Astrocyte of the cerebellum (primary cell): ENCODE data around the gene POFUT1.

Experiments
- DNase-seq: peaks from one replicate; pipeline ENCODE4 v3.0.0-alpha.2; 2011; ENCODE audit warnings: low read depth
- H3K4me3 ChIP-seq: 2 replicates; pipeline ENCODE4 v1.5.1; 2011; ENCODE audit warnings: mild to moderate bottlenecking, low read depth, low read length, moderate library complexity
- in situ Hi-C: cut with HindIII; loops from 2 replicates; pipeline ENCODE4 v1.10.0; 2017; ENCODE audit warnings: low sequenced_read_pairs
- TF ChIP-seq, protein P1 (sequence below): IDR thresholded peaks from 2 replicates; pipeline ENCODE4 v1.5.1; 2012; ENCODE audit warnings: low read length, low read depth, moderate library complexity, mild to moderate bottlenecking; ENCODE audit errors: missing control alignments

The POFUT1 gene

DNA sequence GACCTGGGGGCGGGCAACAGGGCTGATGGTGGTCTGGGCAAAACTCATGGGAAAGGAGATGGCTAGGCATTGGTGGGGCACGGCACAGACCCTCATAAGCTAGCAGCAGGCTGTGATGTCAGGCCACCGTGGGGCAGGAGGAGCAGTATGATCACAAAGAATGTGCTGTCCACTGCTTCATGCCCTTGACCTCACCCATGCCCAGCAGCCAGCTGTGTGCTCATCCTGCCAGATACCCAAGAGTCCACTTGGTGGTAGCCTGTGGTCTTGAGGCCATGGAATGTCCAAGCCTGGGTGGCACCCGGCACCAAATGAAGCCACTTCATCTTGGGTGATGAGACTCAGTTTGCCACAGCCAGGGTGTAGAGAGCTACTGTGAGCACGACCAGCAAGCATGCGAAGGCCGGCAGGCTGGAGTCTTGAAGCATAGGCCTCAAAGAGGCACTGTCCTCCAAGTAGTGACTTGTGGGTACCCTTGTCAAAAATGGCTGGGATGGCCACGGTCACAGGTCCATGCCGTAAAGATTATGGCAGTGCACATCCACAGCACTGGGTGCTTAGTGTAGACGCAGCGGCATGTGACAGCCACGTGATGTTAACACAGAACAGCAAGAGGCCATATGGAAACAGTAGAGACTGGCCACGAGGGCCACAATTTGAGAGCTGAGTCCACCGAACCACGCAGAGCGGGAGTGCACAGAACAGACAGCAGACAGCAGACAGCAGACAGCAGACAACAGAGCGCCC is 19.1 kb upstream of the POFUT1 start:
- DNase-seq, result no peak
- in situ Hi-C loops, result loop anchor here (10.0 kb wide), 1 partner anchor 144 kb away; no protein-coding TSS in a partner anchor
- TF ChIP-seq, protein P1, sequence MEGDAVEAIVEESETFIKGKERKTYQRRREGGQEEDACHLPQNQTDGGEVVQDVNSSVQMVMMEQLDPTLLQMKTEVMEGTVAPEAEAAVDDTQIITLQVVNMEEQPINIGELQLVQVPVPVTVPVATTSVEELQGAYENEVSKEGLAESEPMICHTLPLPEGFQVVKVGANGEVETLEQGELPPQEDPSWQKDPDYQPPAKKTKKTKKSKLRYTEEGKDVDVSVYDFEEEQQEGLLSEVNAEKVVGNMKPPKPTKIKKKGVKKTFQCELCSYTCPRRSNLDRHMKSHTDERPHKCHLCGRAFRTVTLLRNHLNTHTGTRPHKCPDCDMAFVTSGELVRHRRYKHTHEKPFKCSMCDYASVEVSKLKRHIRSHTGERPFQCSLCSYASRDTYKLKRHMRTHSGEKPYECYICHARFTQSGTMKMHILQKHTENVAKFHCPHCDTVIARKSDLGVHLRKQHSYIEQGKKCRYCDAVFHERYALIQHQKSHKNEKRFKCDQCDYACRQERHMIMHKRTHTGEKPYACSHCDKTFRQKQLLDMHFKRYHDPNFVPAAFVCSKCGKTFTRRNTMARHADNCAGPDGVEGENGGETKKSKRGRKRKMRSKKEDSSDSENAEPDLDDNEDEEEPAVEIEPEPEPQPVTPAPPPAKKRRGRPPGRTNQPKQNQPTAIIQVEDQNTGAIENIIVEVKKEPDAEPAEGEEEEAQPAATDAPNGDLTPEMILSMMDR, result no peak
- no peak overlapping the region for H3K4me3 ChIP-seq

- TF ChIP-seq, protein P1, result no peak
- DNase-seq, result no peak
- H3K4me3 ChIP-seq, result peak overlapping the region; percentile 49
- in situ Hi-C loops, result loop anchor here (10.0 kb wide), 1 partner anchor 144 kb away; no protein-coding TSS in a partner anchor
Measured at GRCh38 chr20:32189123-32189410, 18.6 kb upstream of the POFUT1 start.

DNA sequence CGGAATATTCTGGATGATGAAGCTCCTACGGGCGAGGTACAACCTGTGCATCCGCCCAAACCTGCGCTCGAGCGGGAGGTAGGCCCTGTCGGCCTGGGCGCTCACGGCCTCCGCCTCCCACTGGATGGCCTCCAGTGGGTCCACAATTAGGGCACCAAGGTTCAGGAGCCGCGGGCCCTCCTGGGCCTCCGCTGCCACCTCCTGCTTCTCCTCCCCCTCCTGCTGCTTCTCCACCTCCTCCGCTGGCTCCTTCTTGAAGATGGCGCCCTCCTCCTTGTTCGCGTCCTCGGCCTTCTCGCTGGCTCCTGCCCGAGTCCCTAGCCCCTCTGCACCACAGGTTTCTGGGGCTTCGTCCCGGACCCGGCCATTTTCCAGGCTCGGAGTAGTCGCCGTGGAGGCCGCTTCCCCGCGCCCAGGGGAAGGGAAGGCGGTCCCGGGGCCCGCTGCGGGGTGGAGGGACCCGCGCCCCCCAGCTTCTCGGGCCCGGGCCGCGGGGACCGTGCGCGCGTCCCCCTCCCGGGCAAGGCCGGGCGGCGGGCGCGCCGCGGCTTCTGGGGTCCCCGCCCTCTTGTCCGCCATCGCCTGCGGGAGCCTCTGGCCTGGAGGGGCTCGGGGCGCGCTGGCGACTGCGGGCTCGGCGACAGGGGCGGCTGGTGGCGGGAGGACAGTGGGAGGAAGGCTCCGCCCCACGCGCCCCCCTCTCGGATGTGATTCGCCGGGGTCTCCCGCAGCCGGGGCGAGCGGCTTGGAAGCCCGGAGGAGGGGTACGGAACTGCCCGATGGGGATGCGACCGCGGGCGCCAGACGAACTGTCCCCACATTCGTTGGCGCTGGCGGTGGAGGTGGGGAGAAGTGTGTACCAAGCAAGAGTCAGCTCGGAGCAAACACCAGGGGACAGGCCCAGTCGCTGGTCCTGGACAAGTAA is 17.7 kb upstream of the POFUT1 start:
- DNase-seq, result no peak
- in situ Hi-C loops, result loop anchor here (10.0 kb wide), 1 partner anchor 145 kb away; no protein-coding TSS in a partner anchor
- TF ChIP-seq, protein P1, result no peak
- H3K4me3 ChIP-seq, result peak overlapping the region; percentile 49

DNA sequence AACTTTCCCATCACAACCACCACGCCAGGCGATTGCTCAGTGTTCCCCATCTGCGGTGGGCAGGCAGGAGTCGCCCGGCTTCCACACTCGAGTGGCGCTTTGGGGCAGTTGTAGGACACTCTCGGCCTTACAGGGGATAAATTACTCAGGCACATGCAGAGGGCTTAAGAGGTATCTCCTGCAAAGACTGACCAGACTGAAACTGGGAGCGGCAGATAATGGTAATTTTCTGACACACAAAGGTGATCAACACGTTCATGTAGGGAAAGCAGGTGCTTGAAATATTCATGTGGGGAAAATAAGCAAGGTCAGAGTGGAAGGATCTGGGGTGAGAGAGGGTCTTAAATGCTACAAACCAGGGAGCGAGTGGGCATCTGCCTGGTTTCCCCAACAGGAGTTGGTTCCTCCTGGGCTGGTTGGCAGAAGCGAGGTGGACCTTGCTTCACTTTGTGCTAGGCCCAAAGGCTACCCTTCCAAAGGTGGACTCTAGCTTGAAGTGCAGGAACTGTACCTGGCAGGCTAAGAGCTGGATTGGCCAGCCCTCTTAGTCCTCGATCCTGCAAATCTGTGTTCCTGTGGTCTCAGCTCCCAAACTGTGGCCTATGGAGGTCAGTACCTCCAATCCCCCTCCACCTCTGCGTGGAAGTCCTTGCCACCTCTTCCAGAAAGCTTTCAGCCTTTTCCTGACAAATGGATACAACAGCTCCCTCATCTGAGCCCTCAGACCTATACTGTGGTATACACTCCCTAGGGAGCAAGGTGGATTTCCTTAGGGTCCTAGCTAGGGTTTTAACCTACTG is 16.9 kb upstream of the POFUT1 start:
- DNase-seq, result no peak
- in situ Hi-C loops, result no loop called here

DNA sequence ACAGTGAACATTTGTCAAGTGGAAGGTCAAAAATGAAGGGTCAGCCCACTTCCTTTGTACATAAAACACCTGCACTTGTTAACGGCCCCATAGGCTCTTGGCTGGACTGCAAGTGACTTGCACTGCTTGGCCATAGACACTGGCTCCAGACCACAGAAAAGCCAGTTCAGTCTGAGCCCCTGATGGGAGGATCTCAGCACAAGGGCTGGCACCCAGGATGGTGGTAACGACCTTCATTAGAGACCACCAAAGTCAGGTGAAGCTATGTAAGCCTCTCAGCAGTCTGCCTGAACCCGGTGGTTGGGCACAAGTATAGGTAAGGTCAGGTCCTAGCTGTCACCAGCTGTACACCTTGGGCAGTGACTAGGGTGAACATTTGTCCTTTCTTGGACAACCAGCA is 16.3 kb upstream of the POFUT1 start:
- in situ Hi-C loops, result no loop called here
- no peak overlapping the region for H3K4me3 ChIP-seq
- DNase-seq, result no peak
- TF ChIP-seq, protein P1, result no peak

More for the DNA sequence above, 16.9 kb upstream of the POFUT1 start:
- H3K4me3 ChIP-seq, result peak overlapping the region; percentile 49
- TF ChIP-seq, protein P1, result no peak

GRCh38 chr20:32191873-32192272 is 15.8 kb upstream of the POFUT1 start:
- DNase-seq, result no peak
- in situ Hi-C loops, result no loop called here
- no peak overlapping the region for H3K4me3 ChIP-seq
- TF ChIP-seq, protein P1, result no peak
